ENCODE results near the gene LIPM.

LIPM gene

DNA sequence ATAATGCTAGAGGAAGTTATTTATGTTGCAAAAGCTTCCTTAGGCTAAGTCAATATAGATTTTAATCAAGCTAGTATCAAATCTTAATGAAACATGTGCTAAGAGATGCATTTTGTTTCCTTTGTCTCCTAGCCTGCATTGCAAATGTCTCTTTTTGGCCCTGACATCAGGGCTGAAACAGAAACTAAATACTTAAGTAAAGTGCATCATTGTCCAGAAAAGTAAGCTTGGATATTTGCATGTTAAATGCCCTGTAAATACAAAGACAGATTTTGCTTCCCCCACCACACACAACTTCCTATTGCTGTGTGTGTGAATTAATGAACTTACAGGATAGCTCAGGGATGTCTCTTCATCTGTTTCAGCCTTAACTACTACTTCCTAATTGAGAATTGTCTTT is 67.6 kb downstream of the LIPM start:
- TF ChIP-seq PAX5 (IDR thresholded peaks at IDR 0.05; ENCODE audit: insufficient read depth, low read length, severe bottlenecking) (no peak), POLR2AphosphoS5 (IDR thresholded peaks at IDR 0.05; ENCODE audit: low read depth, low read length) (no peak), POLR2A (IDR thresholded peaks at IDR 0.05; ENCODE audit: low read depth, low read length) (no peak), TAF1 (IDR thresholded peaks at IDR 0.05; ENCODE audit: low read depth, low read length) (no peak), SPI1 (IDR thresholded peaks at IDR 0.05; ENCODE audit: low read depth, low read length) (no peak), POU2F2 (IDR thresholded peaks at IDR 0.05; ENCODE audit: low read depth, low read length) (no peak)
- DNase-seq (ENCODE audit: insufficient read length, low spot score) (no peak), FAIRE-seq (peak; percentile 81)

Measured in GM12891 (cell line).